ENCODE results near the gene LBHD2. TPM values are rescaled to one million over a fixed set of nuclear protein-coding genes. Genes with fewer than 3 reads are reported as not detected.

The LBHD2 gene
- total RNA-seq, 1 donor from 2014 or later, result not detected

DNA sequence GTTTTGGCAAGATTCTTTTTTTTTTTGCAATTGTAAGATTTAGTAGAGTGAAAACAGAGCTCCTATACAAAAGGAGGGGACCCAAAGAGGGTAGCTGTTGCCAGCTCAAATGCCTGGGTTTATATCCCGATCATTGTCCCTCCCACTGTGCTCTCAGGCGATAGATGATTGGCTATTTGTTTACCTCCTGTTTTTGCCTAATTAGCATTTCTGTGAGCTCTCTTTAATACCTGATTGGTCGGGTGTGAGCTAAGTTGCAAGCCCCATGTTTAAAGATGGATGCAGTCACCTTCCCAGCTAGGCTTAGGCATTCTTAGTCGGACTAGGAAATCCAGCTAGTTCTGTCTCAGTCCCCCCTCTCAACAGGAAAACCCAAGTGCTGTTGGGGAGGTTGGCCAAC is 12.4 kb downstream of the LBHD2 start:
- no peaks in the 10 kb centered on the region for H3K36me3 Mint-ChIP-seq
- no peak for DNase-seq (ENCODE audit: low spot score)
- no peaks in the 10 kb centered on the region for H3K9me3 Mint-ChIP-seq
- H3K9ac ChIP-seq, result no peak overlapping the region
- H3K4me1 Mint-ChIP-seq, result peaks cover 5% of the 10 kb centered on the region
- H3K4me3 Mint-ChIP-seq, result no peak overlapping the region
- H3K4me3 ChIP-seq, result no peak overlapping the region
- H3K27me3 ChIP-seq, result peaks cover 9% of the 10 kb centered on the region
- H3K36me3 ChIP-seq, result no peaks in the 10 kb centered on the region
- H3F3A ChIP-seq (ENCODE audit: low read depth), result peaks cover 4% of the 10 kb centered on the region
- H2AFZ ChIP-seq (replicated peaks), result no peak overlapping the region
- no peaks in the 10 kb centered on the region for H3K79me2 ChIP-seq (ENCODE audit: low read depth)
- no peak for TF ChIP-seq EZH2phosphoT487 (IDR thresholded peaks at IDR 0.05)
- TF ChIP-seq, protein P1, sequence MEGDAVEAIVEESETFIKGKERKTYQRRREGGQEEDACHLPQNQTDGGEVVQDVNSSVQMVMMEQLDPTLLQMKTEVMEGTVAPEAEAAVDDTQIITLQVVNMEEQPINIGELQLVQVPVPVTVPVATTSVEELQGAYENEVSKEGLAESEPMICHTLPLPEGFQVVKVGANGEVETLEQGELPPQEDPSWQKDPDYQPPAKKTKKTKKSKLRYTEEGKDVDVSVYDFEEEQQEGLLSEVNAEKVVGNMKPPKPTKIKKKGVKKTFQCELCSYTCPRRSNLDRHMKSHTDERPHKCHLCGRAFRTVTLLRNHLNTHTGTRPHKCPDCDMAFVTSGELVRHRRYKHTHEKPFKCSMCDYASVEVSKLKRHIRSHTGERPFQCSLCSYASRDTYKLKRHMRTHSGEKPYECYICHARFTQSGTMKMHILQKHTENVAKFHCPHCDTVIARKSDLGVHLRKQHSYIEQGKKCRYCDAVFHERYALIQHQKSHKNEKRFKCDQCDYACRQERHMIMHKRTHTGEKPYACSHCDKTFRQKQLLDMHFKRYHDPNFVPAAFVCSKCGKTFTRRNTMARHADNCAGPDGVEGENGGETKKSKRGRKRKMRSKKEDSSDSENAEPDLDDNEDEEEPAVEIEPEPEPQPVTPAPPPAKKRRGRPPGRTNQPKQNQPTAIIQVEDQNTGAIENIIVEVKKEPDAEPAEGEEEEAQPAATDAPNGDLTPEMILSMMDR (IDR thresholded peaks at IDR 0.05), result no peak
- TF ChIP-seq EZH2 (IDR thresholded peaks at IDR 0.05), result no peak
- H3K4me2 ChIP-seq, result no peak overlapping the region
- H3K4me1 ChIP-seq, result peaks cover 13% of the 10 kb centered on the region
- no peak overlapping the region for H3K27ac ChIP-seq
- no peaks in the 10 kb centered on the region for H4K20me1 ChIP-seq (ENCODE audit: low read depth)
- H3K27ac Mint-ChIP-seq, result no peak overlapping the region
- H3K9me3 ChIP-seq (ENCODE audit: low read depth), result no peaks in the 10 kb centered on the region
- peaks cover 3% of the 10 kb centered on the region for H3K27me3 Mint-ChIP-seq (ENCODE audit: insufficient read depth, low read depth)

DNA sequence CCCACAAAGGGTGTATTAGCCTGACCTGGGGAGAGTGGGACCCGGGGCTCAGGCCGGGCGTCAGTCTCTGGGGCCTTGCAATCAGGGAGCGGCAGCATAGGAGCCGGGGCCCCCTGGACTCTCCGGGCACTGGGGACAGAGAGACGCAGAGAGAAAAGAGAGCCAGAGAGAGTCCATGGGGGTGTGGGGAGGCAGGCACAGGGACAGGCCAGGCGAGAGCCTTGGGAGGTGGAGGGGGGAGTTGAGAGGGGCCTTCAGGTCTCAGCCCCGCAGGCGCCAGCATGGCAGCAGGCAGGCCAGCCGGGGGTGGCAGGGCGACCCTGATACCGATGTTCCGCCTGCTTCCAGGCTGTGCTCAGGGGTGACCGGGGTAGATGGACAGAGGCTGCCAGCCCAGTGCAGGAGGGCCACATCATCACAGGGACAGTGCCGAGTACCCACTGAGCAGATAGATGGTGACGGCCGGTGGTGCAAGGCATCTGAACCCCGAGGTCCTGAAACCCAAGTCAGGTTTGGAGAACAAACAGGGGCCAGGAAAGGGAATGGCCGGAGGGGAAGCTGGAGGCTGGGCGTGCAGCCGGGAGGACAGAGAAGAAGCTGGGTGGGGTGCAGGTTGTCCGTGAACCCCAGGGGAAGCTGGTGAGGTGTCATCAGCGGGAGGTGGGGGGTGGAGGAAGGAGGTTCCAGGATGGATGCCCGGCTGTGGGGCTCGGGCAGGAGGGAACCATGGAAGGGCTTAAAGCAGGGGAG is 13.4 kb downstream of the LBHD2 start:
- DNase-seq (ENCODE audit: low spot score), result no peak
- Mint-ChIP-seq H3K27me3 (ENCODE audit: insufficient read depth, low read depth) (peaks cover 6% of the 10 kb centered on the region), H3K36me3 (no peaks in the 10 kb centered on the region), H3K4me1 (peaks cover 6% of the 10 kb centered on the region), H3K27ac (no peak overlapping the region), H3K9me3 (no peaks in the 10 kb centered on the region), H3K4me3 (peak overlapping the region; percentile 50)
- Histone ChIP-seq H3K9ac (no peak overlapping the region), H3K79me2 (ENCODE audit: low read depth) (no peaks in the 10 kb centered on the region), H2AFZ (replicated peaks) (no peak overlapping the region), H3K27ac (no peak overlapping the region), H3K4me2 (no peak overlapping the region), H3K36me3 (no peaks in the 10 kb centered on the region), H3K27me3 (peaks cover 6% of the 10 kb centered on the region), H3F3A (ENCODE audit: low read depth) (no peaks in the 10 kb centered on the region), H3K4me1 (peaks cover 13% of the 10 kb centered on the region), H4K20me1 (ENCODE audit: low read depth) (no peaks in the 10 kb centered on the region), H3K9me3 (ENCODE audit: low read depth) (no peaks in the 10 kb centered on the region), H3K4me3 (no peak overlapping the region)
- TF ChIP-seq EZH2phosphoT487 (IDR thresholded peaks at IDR 0.05), result no peak
- TF ChIP-seq EZH2 (IDR thresholded peaks at IDR 0.05), result no peak
- TF ChIP-seq, protein P1 (IDR thresholded peaks at IDR 0.05), result no peak

DNA sequence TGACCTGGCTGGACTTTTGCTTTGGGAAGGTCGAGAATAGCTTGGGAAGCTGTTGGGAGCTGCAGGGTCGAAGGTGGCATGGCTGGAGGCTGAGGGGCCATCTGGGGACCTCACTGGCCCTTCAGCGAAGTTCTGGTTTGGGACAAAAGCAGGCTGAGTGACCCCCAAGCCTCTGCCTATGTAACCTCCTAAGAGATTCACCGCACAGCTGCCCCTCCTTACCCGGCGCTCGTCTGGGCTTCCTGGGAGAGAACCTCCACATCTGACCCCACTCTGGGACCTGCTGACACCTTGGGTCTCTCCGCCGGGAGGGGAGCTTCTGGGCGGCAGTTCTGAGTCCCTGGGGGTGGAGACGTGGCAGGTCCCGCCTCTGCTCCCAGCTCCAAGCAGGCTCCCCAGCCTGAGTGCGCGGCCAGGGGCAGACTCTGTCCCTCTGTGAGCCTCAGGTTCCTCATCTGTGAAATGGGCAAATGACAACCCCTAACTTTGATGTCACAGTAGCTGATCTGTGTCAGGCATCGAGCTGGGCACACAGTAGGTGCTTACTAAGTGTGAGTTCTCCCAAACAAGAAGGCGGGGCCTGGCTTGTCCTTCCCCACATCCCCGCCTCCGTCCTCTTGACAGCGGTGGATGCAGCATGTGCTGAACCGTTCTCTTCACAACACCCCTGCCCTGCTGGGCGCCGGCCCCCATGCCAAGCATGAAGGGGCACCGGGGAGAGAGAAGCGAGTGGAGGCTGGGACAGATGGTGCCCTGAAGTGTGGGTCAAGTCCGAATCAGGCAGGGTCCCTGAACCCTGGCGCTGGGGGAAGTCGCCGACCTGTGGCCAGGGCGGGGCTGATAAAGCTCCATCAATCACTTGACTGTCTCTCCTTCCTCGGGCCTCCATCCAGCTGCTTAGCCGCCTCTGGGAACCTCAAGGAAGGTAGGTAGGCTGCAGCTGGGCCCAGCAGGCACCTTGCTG is 14.3 kb downstream of the LBHD2 start:
- Histone ChIP-seq H3K27me3 (peaks cover 15% of the 10 kb centered on the region), H2AFZ (replicated peaks) (no peak overlapping the region), H3K9ac (no peak overlapping the region), H3K27ac (no peak overlapping the region), H3F3A (ENCODE audit: low read depth) (no peaks in the 10 kb centered on the region), H3K4me2 (no peak overlapping the region), H3K4me1 (peaks cover 13% of the 10 kb centered on the region), H3K4me3 (no peak overlapping the region), H3K79me2 (ENCODE audit: low read depth) (no peaks in the 10 kb centered on the region), H3K9me3 (ENCODE audit: low read depth) (no peaks in the 10 kb centered on the region), H3K36me3 (no peaks in the 10 kb centered on the region), H4K20me1 (ENCODE audit: low read depth) (no peaks in the 10 kb centered on the region)
- peaks cover 10% of the 10 kb centered on the region for H3K27me3 Mint-ChIP-seq (ENCODE audit: insufficient read depth, low read depth)
- H3K27ac Mint-ChIP-seq, result no peak overlapping the region
- H3K4me3 Mint-ChIP-seq, result no peak overlapping the region
- H3K36me3 Mint-ChIP-seq, result no peaks in the 10 kb centered on the region
- TF ChIP-seq, protein P1 (IDR thresholded peaks at IDR 0.05), result no peak
- TF ChIP-seq EZH2phosphoT487 (IDR thresholded peaks at IDR 0.05) (no peak), EZH2 (IDR thresholded peaks at IDR 0.05) (no peak)
- no peaks in the 10 kb centered on the region for H3K9me3 Mint-ChIP-seq
- H3K4me1 Mint-ChIP-seq, result peaks cover 6% of the 10 kb centered on the region
- no peak for DNase-seq (ENCODE audit: low spot score)

Measured in neural progenitor cell (in vitro differentiated cells).